ENCODE measurements around the gene SRRM4.

GRCh38 chr12:119168721-119169120 lies 187.4 kb downstream of the SRRM4 start:
- no peak for TF ChIP-seq CTCF (conservative IDR thresholded peaks at IDR 0.05; ENCODE audit: low read depth in 2 of 2)
- no peak for TF ChIP-seq EZH2 (IDR thresholded peaks at IDR 0.05; ENCODE audit: low read depth, unreplicated experiment)
- TF ChIP-seq ZNF114 (CRISPR knock-in tag; IDR thresholded peaks at IDR 0.05): no peak
- TF ChIP-seq POLR2AphosphoS5 (IDR thresholded peaks at IDR 0.05; ENCODE audit: low read depth): no peak
- no peak for TF ChIP-seq CREB1 (CRISPR knock-in tag; IDR thresholded peaks at IDR 0.05; ENCODE audit: low read depth)
- no peak for TF ChIP-seq ZNF331 (CRISPR knock-in tag; IDR thresholded peaks at IDR 0.05; ENCODE audit: low read depth)
- no peak for TF ChIP-seq EZH2phosphoT487 (IDR thresholded peaks at IDR 0.05; ENCODE audit: unreplicated experiment)
- TF ChIP-seq REST (IDR thresholded peaks at IDR 0.05; ENCODE audit: unreplicated experiment): no peak
